H54 (cell line): ENCODE measurements around the gene COL20A1.

Experiments used
- DNase-seq: peaks from one replicate; pipeline ENCODE4 v3.0.0; 2011; ENCODE audit warnings: low spot score, mixed read lengths; ENCODE audit not compliant: insufficient read length
- FAIRE-seq: peaks from 3 replicates; lab custom pipeline; 2011; peaks lifted over from hg19 to GRCh38; lab: Jason Lieb, UNC
- POLR2A ChIP-seq: IDR thresholded peaks from 2 replicates; pipeline ENCODE4 v1.6.1; 2011; ENCODE audit warnings: low read depth, mild to moderate bottlenecking, low read length

The COL20A1 gene

GRCh38 chr20:63317061-63317460 is 24.1 kb downstream of the COL20A1 start:
- TF ChIP-seq POLR2A, result no peak
- no peak for FAIRE-seq

GRCh38 chr20:63317601-63318291 is 24.8 kb downstream of the COL20A1 start:
- no peak for TF ChIP-seq POLR2A
- no peak for FAIRE-seq
- no peak for DNase-seq

More at GRCh38 chr20:63317061-63317460, 24.1 kb downstream of the COL20A1 start:
- DNase-seq, result no peak

DNA sequence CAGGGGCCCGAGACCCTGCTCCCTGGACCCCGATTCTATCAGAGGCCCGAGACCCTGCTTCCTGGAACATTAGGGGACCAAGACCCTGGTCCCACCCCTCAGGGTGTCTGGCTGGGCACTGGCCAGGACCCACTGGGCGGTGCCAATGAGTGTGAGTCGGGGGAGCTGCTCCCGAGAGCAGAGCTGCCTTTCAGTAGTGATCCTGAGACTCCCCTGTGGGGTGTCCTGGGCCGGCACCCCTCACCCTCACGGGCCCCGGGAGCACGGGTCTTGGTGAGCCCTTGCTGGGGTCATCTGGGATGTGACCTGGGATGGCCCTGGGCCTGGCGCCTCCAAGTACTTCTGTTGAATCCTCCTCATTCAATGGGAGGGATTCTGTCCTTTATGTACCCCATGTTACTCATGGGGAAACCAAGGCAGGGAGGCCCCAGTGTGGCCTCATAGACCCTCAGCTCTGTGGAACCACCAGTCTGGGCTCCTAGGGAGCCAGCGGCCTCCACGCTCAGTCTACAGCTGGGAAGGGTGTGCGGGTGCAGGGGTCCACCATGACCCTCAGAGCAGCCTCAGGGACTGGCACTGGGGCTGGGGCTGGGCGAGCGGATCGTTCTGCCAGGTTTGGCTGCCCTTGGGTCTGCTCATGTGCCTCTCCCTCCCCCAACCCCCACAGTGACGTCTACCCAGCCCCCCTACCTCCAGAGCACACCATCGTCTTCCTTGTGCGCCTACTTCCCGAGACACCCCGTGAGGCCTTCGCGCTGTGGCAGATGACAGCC is 25.6 kb downstream of the COL20A1 start:
- no peak for FAIRE-seq
- no peak for DNase-seq
- no peak for TF ChIP-seq POLR2A

DNA sequence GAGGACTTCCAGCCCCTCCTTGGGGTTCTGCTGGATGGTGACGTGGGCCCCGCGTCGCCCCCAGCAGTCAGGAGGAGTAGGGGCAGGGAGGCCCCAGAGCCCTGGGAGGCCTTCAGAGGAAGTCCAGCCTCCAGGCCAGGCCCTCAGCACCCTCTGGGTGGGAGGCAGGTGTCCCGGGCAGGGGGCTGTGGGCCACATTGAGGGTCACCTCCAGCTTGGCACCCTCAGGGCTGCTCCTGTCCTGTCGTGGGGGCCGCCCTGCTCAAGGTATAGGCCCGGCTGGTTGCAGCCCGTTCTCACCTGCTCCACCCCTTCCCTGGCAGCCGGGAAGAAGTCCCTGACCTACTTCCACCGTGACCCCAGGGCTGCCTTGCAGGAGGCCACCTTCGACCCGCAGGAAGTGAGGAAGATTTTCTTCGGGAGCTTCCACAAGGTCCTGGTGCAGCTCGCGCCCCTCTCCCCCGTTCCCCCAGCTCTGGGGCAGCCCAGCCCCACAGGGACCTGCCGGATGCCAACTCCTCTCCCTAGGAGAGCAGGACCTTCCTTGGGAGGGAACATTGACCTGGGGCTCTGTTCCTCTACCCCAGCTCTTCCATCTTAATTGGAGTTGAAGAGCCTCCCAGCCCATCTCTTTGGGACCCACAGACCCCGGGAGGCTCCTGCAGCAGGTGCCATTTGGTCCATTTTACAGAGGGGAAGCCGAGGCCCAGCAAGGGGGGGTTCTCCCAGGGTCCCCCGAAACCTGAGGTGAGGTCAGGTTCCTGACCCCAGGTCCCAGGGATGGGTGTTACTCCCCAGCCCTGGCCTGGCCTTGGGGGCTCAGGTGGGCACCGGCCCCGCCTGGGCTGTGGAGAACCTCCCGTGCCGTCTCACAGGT is 26.4 kb downstream of the COL20A1 start:
- FAIRE-seq (no peak), DNase-seq (no peak)
- TF ChIP-seq POLR2A, result no peak

GRCh38 chr20:63320041-63320511 is 27.1 kb downstream of the COL20A1 start:
- DNase-seq (no peak), FAIRE-seq (no peak)
- no peak for TF ChIP-seq POLR2A

GRCh38 chr20:63320616-63321147 is 27.7 kb downstream of the COL20A1 start:
- no peak for TF ChIP-seq POLR2A
- DNase-seq, result no peak
- FAIRE-seq, result no peak

DNA sequence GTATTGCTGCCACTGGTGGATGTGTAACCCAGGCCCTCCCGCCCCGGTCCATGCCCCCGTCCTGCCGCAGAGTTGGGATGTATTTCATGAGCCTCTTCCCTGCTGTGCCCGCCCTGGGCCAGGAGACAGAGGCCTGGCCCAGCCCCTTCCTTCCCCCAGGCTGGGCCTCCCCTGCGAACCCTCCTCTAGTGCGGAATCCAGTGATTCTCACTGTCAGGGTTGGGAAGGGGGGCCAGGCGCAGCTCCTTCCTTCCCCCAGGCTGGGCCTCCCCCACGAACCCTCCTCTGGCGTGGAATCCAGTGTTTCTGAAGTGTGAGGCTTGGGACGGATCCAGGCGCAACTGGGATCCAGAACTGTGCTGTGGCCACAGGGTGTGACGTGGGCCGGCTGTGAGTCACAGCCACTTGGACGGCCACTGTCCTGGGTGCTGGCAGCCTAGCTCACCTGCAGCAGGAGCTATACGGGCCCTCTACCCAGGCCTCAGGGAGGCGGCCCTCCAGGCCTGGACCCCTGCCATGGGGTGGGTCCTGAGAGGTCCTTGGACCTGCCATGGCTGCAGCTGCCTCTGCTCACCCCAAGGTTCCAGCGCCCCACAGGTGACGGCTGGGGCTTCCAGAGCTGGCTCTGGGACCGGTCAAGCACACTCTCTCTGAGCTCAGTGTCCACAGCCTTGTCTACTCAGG is 28.3 kb downstream of the COL20A1 start:
- no peak for TF ChIP-seq POLR2A
- FAIRE-seq, result no peak
- peak; percentile 72 for DNase-seq

DNA sequence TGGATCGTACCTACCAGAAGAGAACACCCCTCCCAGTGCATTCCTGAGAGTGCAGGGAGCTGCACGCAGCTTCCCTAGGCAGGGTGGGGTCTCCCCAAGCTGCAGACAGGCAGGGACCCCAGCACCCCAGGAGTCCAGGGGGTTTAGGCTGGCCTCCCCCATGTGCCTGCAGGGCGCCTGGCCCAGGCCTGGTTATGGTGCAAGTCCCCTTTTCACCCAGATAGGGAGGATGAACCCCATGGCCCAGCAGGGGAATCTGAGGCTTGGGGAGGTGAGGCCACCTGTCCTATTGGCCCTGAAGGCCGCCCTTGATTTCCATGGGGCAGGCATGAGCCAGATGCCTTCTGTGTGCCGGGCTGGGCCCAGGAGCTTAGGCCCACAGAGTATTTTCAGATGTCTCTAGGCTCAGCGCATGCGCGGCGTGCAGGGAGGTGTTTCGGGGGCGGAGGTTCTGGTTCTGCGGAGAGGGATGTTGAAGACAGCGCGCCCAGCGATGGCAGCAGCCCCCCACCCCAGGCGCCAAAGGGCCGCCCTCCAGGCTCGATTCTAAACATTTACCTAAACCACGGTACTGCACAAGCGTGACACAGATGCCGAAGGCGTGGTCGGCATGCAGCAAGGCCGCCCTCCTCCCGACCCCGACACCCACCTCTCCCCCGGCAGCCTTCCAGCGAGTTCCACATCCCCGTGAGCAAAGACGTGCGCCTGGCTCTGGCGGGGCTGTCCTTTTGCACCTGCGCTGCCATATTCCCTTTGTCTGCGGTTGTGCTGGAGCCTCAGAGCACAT is 29.4 kb downstream of the COL20A1 start:
- DNase-seq, result no peak
- no peak for FAIRE-seq
- no peak for TF ChIP-seq POLR2A

- FAIRE-seq, result no peak
- no peak for DNase-seq
- no peak for TF ChIP-seq POLR2A
Measured at GRCh38 chr20:63322933-63323273, 29.9 kb downstream of the COL20A1 start.

GRCh38 chr20:63323357-63323981 is 30.5 kb downstream of the COL20A1 start:
- FAIRE-seq (no peak), DNase-seq (no peak)
- no peak for TF ChIP-seq POLR2A

- no peak for TF ChIP-seq POLR2A
- DNase-seq, result no peak
- FAIRE-seq, result no peak
Measured at GRCh38 chr20:63325021-63325471, 32.1 kb downstream of the COL20A1 start.
